Stomach (tissue), 4 donors: ENCODE data around the gene COL5A1.

Experiments used
- EP300 ChIP-seq: sonication (generic); formaldehyde crosslinking; IDR thresholded peaks from one replicate; pipeline ENCODE4 v1.6.1; 2017; ENCODE audit warnings: antibody characterized with exemption
- POLR2AphosphoS5 ChIP-seq, 3 donors: sonication (generic); formaldehyde crosslinking; IDR thresholded peaks; one replicate each; pipeline ENCODE4 v1.6.1; 2016; ENCODE audit warnings: antibody characterized with exemption in 3 of 3

- TF ChIP-seq POLR2AphosphoS5 (IDR thresholded peaks at IDR 0.05) (no peak), EP300 (no peak)
These were observed 180.9 kb downstream of the COL5A1 start for GRCh38 chr9:134822541-134822940.
